ENCODE measurements around the gene CD200R1.

The CD200R1 gene

GRCh38 chr3:112990672-112991602, 16.0 kb upstream of the CD200R1 start, which contains the start of gene GTPBP8 (continued):
- TF ChIP-seq, protein P1, sequence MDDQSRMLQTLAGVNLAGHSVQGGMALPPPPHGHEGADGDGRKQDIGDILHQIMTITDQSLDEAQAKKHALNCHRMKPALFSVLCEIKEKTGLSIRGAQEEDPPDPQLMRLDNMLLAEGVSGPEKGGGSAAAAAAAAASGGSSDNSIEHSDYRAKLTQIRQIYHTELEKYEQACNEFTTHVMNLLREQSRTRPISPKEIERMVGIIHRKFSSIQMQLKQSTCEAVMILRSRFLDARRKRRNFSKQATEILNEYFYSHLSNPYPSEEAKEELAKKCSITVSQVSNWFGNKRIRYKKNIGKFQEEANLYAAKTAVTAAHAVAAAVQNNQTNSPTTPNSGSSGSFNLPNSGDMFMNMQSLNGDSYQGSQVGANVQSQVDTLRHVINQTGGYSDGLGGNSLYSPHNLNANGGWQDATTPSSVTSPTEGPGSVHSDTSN (CRISPR knock-in tag; IDR thresholded peaks at IDR 0.05), result no peak
- TF ChIP-seq ZNF747 (tag by site-specific recombination; IDR thresholded peaks at IDR 0.05) (no peak), KLF10 (tag by site-specific recombination; IDR thresholded peaks at IDR 0.05) (no peak), ZNF654 (tag by site-specific recombination; IDR thresholded peaks at IDR 0.05; ENCODE audit: low read depth) (no peak), ZNF530 (tag by site-specific recombination; IDR thresholded peaks at IDR 0.05; ENCODE audit: low read depth) (no peak), ZNF239 (tag by site-specific recombination; IDR thresholded peaks at IDR 0.05) (no peak), ZNF138 (tag by site-specific recombination; IDR thresholded peaks at IDR 0.05; ENCODE audit: borderline replicate concordance) (no peak), ZNF223 (tag by site-specific recombination; IDR thresholded peaks at IDR 0.05) (no peak), ZNF335 (tag by site-specific recombination; conservative IDR thresholded peaks at IDR 0.05) (peak; percentile 95), ZNF707 (tag by site-specific recombination; IDR thresholded peaks at IDR 0.05) (no peak), ZNF664 (tag by site-specific recombination; IDR thresholded peaks at IDR 0.05) (no peak), ZNF248 (tag by site-specific recombination; IDR thresholded peaks at IDR 0.05) (no peak), SP3 (tag by site-specific recombination; IDR thresholded peaks at IDR 0.05) (peak; percentile 40; the same call in 1 of the 2 replicates), MZF1 (tag by site-specific recombination; IDR thresholded peaks at IDR 0.05; ENCODE audit: borderline replicate concordance) (no peak), ZBTB6 (tag by site-specific recombination; IDR thresholded peaks at IDR 0.05) (peak; percentile 60; the same call in 1 of the 2 replicates), MEIS1 (CRISPR knock-in tag; IDR thresholded peaks at IDR 0.05; ENCODE audit: borderline replicate concordance) (no peak), ZSCAN23 (tag by site-specific recombination; IDR thresholded peaks at IDR 0.05) (0 out of 2 replicates have a peak, but pooled peaks have one; percentile 29), ZNF791 (tag by site-specific recombination; IDR thresholded peaks at IDR 0.05) (no peak), ZNF548 (tag by site-specific recombination; IDR thresholded peaks at IDR 0.05) (no peak), GFI1B (tag by site-specific recombination; IDR thresholded peaks at IDR 0.05) (no peak), ZNF670 (tag by site-specific recombination; IDR thresholded peaks at IDR 0.05; ENCODE audit: low read depth) (no peak), CTCF (tag by site-specific recombination; IDR thresholded peaks at IDR 0.05) (peak; percentile 41), ZNF830 (tag by site-specific recombination; IDR thresholded peaks at IDR 0.05; ENCODE audit: low read depth) (no peak), PRDM2 (tag by site-specific recombination; IDR thresholded peaks at IDR 0.05; ENCODE audit: borderline replicate concordance) (no peak)
- TF ChIP-seq, protein P2, sequence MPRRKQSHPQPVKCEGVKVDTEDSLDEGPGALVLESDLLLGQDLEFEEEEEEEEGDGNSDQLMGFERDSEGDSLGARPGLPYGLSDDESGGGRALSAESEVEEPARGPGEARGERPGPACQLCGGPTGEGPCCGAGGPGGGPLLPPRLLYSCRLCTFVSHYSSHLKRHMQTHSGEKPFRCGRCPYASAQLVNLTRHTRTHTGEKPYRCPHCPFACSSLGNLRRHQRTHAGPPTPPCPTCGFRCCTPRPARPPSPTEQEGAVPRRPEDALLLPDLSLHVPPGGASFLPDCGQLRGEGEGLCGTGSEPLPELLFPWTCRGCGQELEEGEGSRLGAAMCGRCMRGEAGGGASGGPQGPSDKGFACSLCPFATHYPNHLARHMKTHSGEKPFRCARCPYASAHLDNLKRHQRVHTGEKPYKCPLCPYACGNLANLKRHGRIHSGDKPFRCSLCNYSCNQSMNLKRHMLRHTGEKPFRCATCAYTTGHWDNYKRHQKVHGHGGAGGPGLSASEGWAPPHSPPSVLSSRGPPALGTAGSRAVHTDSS (tag by site-specific recombination; IDR thresholded peaks at IDR 0.05), result no peak
- TF ChIP-seq, protein P3, sequence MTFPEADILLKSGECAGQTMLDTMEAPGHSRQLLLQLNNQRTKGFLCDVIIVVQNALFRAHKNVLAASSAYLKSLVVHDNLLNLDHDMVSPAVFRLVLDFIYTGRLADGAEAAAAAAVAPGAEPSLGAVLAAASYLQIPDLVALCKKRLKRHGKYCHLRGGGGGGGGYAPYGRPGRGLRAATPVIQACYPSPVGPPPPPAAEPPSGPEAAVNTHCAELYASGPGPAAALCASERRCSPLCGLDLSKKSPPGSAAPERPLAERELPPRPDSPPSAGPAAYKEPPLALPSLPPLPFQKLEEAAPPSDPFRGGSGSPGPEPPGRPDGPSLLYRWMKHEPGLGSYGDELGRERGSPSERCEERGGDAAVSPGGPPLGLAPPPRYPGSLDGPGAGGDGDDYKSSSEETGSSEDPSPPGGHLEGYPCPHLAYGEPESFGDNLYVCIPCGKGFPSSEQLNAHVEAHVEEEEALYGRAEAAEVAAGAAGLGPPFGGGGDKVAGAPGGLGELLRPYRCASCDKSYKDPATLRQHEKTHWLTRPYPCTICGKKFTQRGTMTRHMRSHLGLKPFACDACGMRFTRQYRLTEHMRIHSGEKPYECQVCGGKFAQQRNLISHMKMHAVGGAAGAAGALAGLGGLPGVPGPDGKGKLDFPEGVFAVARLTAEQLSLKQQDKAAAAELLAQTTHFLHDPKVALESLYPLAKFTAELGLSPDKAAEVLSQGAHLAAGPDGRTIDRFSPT (tag by site-specific recombination; IDR thresholded peaks at IDR 0.05), result no peak
